Jurkat, Clone E6-1 (cell line): ENCODE data around the gene ZDHHC11.
"Not testable (repeated sequence)": the region's sequence is repeated elsewhere in the genome, so short reads cannot be mapped to it uniquely, and the experiment has no call there.

Source experiments
- DNase-seq: peaks from one replicate; pipeline ENCODE4 v3.0.0-alpha.2; 2011; ENCODE audit warnings: low read depth, low spot score
- H3K4me3 ChIP-seq: 2 replicates; pipeline ENCODE4 v1.5.1; 2011; ENCODE audit warnings: mild to moderate bottlenecking, low read length, control low read depth, moderate library complexity

ZDHHC11 gene

DNA sequence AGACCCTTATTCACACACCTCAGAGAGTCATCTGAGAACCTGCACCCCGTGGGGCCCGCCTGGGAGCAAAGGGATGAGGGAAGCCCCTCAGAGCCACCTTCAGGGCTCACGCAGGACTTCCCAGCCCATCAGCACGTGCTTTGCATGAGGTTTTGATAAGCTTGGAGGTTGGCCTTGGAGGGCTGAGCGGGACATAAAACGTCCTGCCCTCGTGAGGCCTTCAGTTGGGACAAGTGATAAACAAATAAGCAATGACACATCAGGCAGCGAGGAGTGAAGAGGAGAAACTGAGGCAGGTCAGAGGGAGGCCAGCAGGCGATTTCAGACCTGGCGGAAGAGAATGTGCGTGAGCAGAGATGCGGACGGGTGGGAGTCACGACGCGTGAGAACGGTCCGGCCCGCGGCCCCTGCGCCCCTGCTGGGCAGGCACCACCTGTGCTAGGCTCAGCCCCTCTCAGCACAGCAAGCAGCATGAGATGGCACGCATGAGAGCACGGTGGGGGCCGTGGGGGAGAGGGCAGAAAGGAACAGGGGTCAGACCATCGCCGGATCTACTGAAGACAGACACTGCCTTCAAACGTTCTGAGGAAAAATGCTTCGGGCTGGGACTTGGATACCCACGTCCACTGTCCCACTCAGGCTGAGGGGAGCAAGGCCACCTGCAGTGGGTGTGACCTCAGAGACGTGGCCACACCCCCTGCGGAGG, 78.8 kb downstream of the ZDHHC11 start:
- not testable (repeated sequence) for DNase-seq, H3K4me3 ChIP-seq

DNA sequence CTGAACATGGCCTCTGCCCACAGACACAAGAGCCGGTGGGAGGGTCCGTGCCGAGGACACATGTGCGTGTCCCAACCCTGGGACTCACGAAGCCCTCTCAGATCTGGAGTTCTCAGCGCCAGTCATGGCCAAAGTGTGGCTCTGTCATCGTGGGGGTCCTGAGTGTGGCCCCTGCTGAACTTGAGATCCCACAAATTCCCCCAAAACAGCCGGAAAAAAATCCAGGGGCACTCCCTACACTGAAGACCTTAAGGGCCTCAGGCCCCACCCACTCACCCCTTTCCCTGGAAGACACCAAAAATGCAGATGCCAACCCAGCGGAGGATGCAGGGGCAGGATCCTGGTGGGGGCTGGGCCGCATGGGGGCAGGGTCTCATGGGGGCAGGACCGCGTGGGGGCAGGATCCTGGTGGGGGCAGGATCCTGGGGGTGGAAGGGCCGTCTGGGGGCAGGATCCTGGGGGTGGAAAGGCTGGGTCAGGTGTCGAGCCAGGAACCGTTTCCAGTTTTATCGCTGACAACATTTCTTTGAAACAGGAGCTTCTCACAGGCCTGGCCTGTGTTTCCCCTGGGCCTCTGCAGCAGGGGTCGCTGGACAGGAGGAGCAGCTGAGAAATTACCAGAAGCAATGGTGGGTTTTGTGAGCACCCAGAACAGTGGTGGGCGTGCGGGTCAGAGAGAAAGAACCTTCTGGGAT, 79.6 kb downstream of the ZDHHC11 start:
- not testable (repeated sequence) for H3K4me3 ChIP-seq, DNase-seq

- not testable (repeated sequence) for H3K4me3 ChIP-seq, DNase-seq
Observed at GRCh38 chr5:770585-770984, 80.2 kb downstream of the ZDHHC11 start.

DNA sequence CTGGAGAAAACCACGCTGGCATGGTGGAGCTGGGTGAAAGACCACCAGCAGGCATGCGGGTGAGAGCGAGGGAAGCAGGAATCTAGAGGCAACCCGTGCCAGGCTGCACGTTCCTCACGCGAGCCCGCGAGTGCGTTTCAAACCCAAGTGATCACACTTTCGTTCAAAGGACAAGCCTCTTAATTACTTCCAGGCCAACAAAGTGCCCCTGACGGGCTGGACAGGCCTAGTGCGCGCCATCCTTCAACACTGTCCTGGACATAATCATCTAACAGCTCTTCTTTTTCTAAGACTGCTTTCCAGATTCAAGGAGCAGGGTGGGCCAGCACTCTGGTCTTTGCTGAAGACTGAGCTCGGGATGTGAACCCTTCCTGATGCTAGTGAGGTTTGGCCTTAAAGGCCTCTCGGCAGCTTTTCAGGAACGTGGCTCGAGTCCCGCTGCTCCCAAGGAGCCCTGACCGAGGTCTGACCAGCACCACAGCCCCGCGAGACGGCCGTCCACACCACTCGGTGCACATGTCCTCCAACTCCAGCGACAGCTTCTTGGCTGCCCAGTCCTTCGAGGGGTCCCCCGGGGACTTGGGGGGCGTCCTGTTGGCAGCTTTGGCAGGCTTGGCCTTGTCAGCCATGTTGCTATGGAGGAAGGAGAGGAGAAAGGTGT, 81.2 kb downstream of the ZDHHC11 start:
- H3K4me3 ChIP-seq, DNase-seq: not testable (repeated sequence)

- DNase-seq: no peak
- H3K4me3 ChIP-seq: no peak overlapping the region
Observed at GRCh38 chr5:766666-767431, 83.9 kb downstream of the ZDHHC11 start.

GRCh38 chr5:765948-766631, 84.7 kb downstream of the ZDHHC11 start:
- no peak for DNase-seq
- H3K4me3 ChIP-seq: no peak overlapping the region

DNA sequence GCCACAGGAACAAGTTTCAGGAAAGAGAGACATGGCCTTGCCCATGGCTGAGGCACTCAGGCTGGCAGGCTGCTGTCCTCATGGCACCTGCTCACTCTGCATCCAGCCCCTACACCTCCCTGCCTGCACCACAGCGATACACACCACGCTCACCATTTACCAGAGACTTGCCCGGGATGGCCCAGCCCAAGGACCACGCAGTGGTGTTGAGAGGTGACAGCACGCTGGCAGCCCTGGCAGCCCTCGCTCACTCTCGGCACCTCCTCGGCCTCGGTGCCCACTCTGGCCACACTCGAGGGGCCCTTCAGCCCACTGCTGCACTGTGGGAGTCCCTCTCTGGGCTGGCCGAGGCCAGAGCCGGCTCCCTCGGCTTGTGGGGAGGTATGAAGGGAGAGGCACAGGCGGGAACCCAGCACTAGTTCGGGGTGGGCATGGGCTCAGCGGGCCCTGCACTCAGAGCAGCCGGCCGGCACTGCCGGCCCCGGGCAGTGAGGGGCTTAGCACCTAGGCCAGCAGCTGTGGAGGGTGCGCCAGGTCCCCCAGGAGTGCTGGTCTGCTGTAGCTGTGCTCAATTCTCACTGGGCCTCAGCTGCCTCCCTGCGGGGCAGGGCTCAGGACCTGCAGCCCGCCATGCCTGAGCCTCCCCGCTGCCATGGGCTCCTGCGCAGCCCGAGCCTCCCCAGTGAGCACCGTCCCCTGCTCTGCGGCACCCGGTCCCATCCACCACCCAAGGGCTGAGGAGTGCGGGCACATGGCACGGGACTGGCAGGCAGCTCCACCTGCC, 86.6 kb downstream of the ZDHHC11 start:
- no peak overlapping the region for H3K4me3 ChIP-seq
- no peak for DNase-seq

DNA sequence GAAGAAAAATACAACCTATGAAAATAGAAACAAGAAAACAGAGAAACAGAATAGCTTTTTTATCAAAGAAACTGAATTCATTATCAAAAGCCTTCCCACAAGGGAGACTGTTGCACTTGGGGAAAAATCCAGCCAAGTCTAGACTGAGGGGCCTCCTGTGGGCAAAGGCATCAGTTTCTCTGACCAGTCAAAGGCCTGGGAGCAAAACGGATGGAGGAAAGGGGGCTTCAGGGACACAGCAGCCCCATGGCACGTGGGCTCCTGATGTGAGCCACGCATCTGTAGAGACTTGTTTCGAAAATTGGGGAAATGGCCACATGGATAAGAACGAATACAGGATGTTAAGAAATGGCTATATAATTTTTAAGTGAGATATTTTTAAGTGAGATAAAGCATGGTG, 87.4 kb downstream of the ZDHHC11 start:
- DNase-seq: no peak
- H3K4me3 ChIP-seq: no peak overlapping the region

DNA sequence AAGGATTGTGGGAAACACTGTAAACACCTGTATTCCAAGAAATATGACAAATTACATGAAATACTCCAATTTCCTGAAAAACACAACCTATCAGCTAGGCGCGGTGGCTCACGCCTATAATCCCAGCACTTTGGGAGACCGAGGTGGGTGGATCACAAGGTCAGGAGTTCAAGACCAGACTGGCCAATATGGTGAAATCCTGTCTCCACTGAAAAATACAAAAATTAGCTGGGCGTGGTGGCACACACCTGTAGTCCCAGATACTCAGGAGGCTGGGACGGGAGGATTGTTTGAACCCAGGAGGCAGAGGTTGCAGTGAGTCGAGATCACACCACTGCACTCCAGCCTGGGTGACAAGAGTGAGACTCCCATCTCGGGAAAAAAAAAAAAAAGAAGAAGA, 87.8 kb downstream of the ZDHHC11 start:
- H3K4me3 ChIP-seq, DNase-seq: not testable (repeated sequence)

GRCh38 chr5:761854-762710, 88.7 kb downstream of the ZDHHC11 start:
- H3K4me3 ChIP-seq: no peak overlapping the region

DNA sequence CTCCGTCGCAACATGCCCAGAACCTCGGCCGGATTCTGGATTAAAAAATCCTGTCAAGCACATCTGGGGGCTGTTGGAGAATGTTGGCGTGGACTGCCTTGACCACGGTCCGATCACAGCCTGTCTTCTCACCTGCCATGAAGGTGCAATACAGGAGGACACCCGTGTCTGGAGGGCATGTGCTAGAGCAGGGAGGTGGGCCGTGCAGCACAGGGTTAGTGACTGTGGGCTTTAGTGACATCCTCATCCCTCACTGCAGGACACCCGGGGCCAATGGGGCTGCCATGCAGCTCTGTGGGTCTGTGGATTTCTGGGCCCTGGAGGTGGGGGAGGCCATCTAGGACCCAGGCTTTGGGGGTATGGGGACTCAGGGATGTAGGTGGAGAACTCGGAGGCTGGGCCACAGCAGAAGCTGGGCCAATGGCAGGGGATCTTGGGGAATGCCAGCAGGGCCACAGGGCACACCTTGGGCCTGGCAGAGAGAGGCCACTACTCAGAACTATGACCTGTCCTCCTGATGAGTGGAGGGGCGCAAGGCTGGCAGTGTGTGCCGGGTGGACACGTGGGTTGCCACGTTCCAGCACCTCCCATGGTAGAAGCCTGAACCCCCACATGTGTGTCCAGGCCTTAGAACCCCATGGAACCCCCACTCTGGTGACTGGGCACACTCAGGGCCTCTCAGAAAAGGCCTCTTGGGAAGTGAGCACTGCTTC, 89.6 kb downstream of the ZDHHC11 start:
- no peak for DNase-seq
- no peak overlapping the region for H3K4me3 ChIP-seq

More at GRCh38 chr5:761854-762710, 88.7 kb downstream of the ZDHHC11 start:
- no peak for DNase-seq

DNA sequence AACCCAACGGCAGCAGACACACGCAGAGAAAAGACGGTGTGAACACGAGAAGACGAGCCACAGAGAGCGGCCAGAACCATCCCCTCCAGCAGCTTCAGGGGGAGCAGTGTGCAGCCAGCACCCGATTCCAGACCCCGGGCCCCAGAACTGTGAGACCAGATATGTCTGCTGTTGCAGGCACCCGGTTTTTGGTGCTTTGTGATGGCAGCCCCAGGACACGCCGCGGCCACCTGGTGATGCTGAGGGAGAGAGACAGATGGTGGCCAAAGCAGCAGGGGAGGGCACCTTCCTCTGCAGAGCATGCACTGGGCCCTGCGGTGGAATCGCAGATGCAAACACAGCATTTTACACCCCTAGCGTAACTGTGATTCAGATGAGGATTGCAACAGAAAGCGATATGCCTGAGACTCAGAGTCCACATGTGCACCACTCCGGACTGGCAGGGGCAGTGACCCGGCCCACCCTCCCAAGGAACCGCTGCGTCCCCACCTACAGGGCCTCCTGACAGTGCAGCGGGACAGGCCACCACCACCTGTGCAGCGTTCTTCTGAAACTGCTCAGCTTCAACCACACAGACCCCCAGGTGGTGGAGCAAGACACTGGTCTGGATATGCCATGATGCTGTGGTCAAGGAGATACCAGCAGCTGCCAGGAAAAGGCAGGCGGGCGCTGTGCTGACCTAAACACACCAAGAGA, 90.3 kb downstream of the ZDHHC11 start:
- DNase-seq: no peak
- no peak overlapping the region for H3K4me3 ChIP-seq

- no peak overlapping the region for H3K4me3 ChIP-seq
- DNase-seq: no peak
Observed at GRCh38 chr5:759781-760362, 90.9 kb downstream of the ZDHHC11 start.

GRCh38 chr5:759111-759751, 91.6 kb downstream of the ZDHHC11 start:
- peak; percentile 83 for DNase-seq
- 0 out of 2 replicates have a peak overlapping the region, but pooled peaks have one; percentile 0 for H3K4me3 ChIP-seq

GRCh38 chr5:758698-759053, 92.1 kb downstream of the ZDHHC11 start:
- no peak for DNase-seq
- H3K4me3 ChIP-seq: 0 out of 2 replicates have a peak overlapping the region, but pooled peaks have one; percentile 0
